HG03175 (cell line): ENCODE measurements around the gene KLHL21.

Source experiments
- ATAC-seq: cut with Tn5 transposase; IDR thresholded peaks from one replicate; pipeline ENCODE4 v1.9.1; 2021; ENCODE audit warnings: mild to moderate bottlenecking, moderate library complexity; ENCODE audit not compliant: unreplicated experiment

Gene KLHL21

GRCh38 chr1:6625584-6626149 lies 23.0 kb upstream of the KLHL21 start:
- peak; percentile 36 for ATAC-seq

GRCh38 chr1:6624710-6625583 lies 22.3 kb upstream of the KLHL21 start, which contains the start of gene THAP3:
TSS of gene THAP3 (plus strand) at chr1:6624868. CDS start at chr1:6625219, 351 bp downstream.
- ATAC-seq: peak; percentile 78

- no peak for ATAC-seq
Observed at GRCh38 chr1:6623269-6623965, 20.7 kb upstream of the KLHL21 start.

GRCh38 chr1:6622396-6623152 lies 19.9 kb upstream of the KLHL21 start:
- ATAC-seq: no peak

GRCh38 chr1:6621429-6622391 lies 19.0 kb upstream of the KLHL21 start:
- ATAC-seq: no peak

GRCh38 chr1:6619045-6619444 lies 16.4 kb upstream of the KLHL21 start:
- no peak for ATAC-seq

GRCh38 chr1:6614929-6615785 lies 12.5 kb upstream of the KLHL21 start:
- ATAC-seq: no peak

GRCh38 chr1:6614019-6614928 lies 11.6 kb upstream of the KLHL21 start:
- no peak for ATAC-seq

GRCh38 chr1:6613361-6614018 lies 10.8 kb upstream of the KLHL21 start, which contains the start of gene PHF13:
TSS of gene PHF13 (plus strand) at chr1:6613731. CDS start at chr1:6614067, 336 bp downstream.
- peak; percentile 92 for ATAC-seq

GRCh38 chr1:6612641-6613360 lies 10.1 kb upstream of the KLHL21 start:
- ATAC-seq: peak; percentile 37

- no peak for ATAC-seq
Observed at GRCh38 chr1:6603915-6604558, 1.4 kb upstream of the KLHL21 start.

GRCh38 chr1:6603238-6603914 lies 707 bp upstream of the KLHL21 start:
- peak; percentile 27 for ATAC-seq

GRCh38 chr1:6601923-6602668 lies 573 bp downstream of the KLHL21 start:
- ATAC-seq: peak; percentile 28

- ATAC-seq: peak; percentile 35
Observed at GRCh38 chr1:6601049-6601922, 1.4 kb downstream of the KLHL21 start.
